ENCODE measurements around the gene RPS29. TPM values are rescaled to one million over a fixed set of nuclear protein-coding genes. Genes with fewer than 3 reads are reported as not detected.

The RPS29 gene
- total RNA-seq, 1 donor from 2014 or later: 5,636 TPM

- peaks cover 69% of the 10 kb centered on the region for H4K20me1 ChIP-seq (ENCODE audit: low read depth)
- H3K4me3 ChIP-seq: peak overlapping the region; percentile 76
Measured at GRCh38 chr14:49584058-49584457, 2.1 kb downstream of the RPS29 start.

GRCh38 chr14:49583629-49584028 is 2.6 kb downstream of the RPS29 start:
- peak overlapping the region; percentile 76 for H3K4me3 ChIP-seq
- H3K36me3 Mint-ChIP-seq: peaks cover 36% of the 10 kb centered on the region
- H3K9me3 ChIP-seq (ENCODE audit: low read depth): no peaks in the 10 kb centered on the region
- H3K27ac ChIP-seq: no peak overlapping the region
- no peak overlapping the region for H3K27ac Mint-ChIP-seq
- peaks cover 4% of the 10 kb centered on the region for H3K9me3 Mint-ChIP-seq
- no peak overlapping the region for H2AFZ ChIP-seq (replicated peaks)
- H3K9ac ChIP-seq: no peak overlapping the region
- H3K4me3 Mint-ChIP-seq: peak overlapping the region; percentile 80
- no peaks in the 10 kb centered on the region for H3K27me3 ChIP-seq
- DNase-seq (ENCODE audit: low spot score): no peak
- H3K4me1 Mint-ChIP-seq: peaks cover 28% of the 10 kb centered on the region
- H4K20me1 ChIP-seq (ENCODE audit: low read depth): peaks cover 73% of the 10 kb centered on the region
- peaks cover 20% of the 10 kb centered on the region for H3K27me3 Mint-ChIP-seq (ENCODE audit: insufficient read depth, low read depth)
- peaks cover 76% of the 10 kb centered on the region for H3K79me2 ChIP-seq (ENCODE audit: low read depth)
- H3K36me3 ChIP-seq: peaks cover 15% of the 10 kb centered on the region
- peaks cover 6% of the 10 kb centered on the region for H3K4me1 ChIP-seq
- peak overlapping the region; percentile 82 for H3K4me2 ChIP-seq
- TF ChIP-seq CTCF (IDR thresholded peaks at IDR 0.05) (no peak), EZH2phosphoT487 (IDR thresholded peaks at IDR 0.05) (no peak), EZH2 (IDR thresholded peaks at IDR 0.05) (no peak)
- H3F3A ChIP-seq (ENCODE audit: low read depth): peaks cover 42% of the 10 kb centered on the region

More at GRCh38 chr14:49584058-49584457, 2.1 kb downstream of the RPS29 start:
- Mint-ChIP-seq H3K27ac (no peak overlapping the region), H3K4me3 (peak overlapping the region; percentile 95), H3K27me3 (ENCODE audit: insufficient read depth, low read depth) (peaks cover 20% of the 10 kb centered on the region), H3K9me3 (peaks cover 4% of the 10 kb centered on the region), H3K36me3 (peaks cover 36% of the 10 kb centered on the region), H3K4me1 (peaks cover 28% of the 10 kb centered on the region)
- Histone ChIP-seq H3K9ac (no peak overlapping the region), H3K4me2 (peak overlapping the region; percentile 82), H3K27me3 (no peaks in the 10 kb centered on the region), H2AFZ (replicated peaks) (no peak overlapping the region), H3K27ac (peak overlapping the region; percentile 9), H3K4me1 (peaks cover 6% of the 10 kb centered on the region), H3F3A (ENCODE audit: low read depth) (peaks cover 42% of the 10 kb centered on the region), H3K9me3 (ENCODE audit: low read depth) (no peaks in the 10 kb centered on the region), H3K79me2 (ENCODE audit: low read depth) (peaks cover 72% of the 10 kb centered on the region), H3K36me3 (peaks cover 15% of the 10 kb centered on the region)
- no peak for DNase-seq (ENCODE audit: low spot score)
- TF ChIP-seq EZH2 (IDR thresholded peaks at IDR 0.05) (no peak), EZH2phosphoT487 (IDR thresholded peaks at IDR 0.05) (no peak), CTCF (IDR thresholded peaks at IDR 0.05) (no peak)

GRCh38 chr14:49582113-49582977 is 3.8 kb downstream of the RPS29 start:
- Histone ChIP-seq H3K27ac (no peak overlapping the region), H3K79me2 (ENCODE audit: low read depth) (peaks cover 78% of the 10 kb centered on the region), H3F3A (ENCODE audit: low read depth) (peaks cover 35% of the 10 kb centered on the region), H3K4me3 (no peak overlapping the region), H3K9me3 (ENCODE audit: low read depth) (no peaks in the 10 kb centered on the region), H3K4me1 (peaks cover 6% of the 10 kb centered on the region), H3K4me2 (no peak overlapping the region), H4K20me1 (ENCODE audit: low read depth) (peaks cover 77% of the 10 kb centered on the region), H2AFZ (replicated peaks) (no peak overlapping the region), H3K27me3 (no peaks in the 10 kb centered on the region), H3K36me3 (peaks cover 15% of the 10 kb centered on the region), H3K9ac (no peak overlapping the region)
- Mint-ChIP-seq H3K27ac (no peak overlapping the region), H3K4me1 (peaks cover 28% of the 10 kb centered on the region), H3K36me3 (peaks cover 43% of the 10 kb centered on the region), H3K27me3 (ENCODE audit: insufficient read depth, low read depth) (peaks cover 20% of the 10 kb centered on the region), H3K9me3 (peaks cover 4% of the 10 kb centered on the region), H3K4me3 (no peak overlapping the region)
- no peak for TF ChIP-seq EZH2 (IDR thresholded peaks at IDR 0.05)
- TF ChIP-seq CTCF (IDR thresholded peaks at IDR 0.05): no peak
- TF ChIP-seq EZH2phosphoT487 (IDR thresholded peaks at IDR 0.05): no peak
- no peak for DNase-seq (ENCODE audit: low spot score)

Data from neural progenitor cell (in vitro differentiated cells).